ENCODE measurements around the gene TNFAIP8L1. TPM values are rescaled to one million over a fixed set of nuclear protein-coding genes. Genes with fewer than 3 reads are reported as not detected.

The TNFAIP8L1 gene
- total RNA-seq, 4 donors from 2014 or later, result 7.3 to 8.8 (median 8.4) TPM

DNA sequence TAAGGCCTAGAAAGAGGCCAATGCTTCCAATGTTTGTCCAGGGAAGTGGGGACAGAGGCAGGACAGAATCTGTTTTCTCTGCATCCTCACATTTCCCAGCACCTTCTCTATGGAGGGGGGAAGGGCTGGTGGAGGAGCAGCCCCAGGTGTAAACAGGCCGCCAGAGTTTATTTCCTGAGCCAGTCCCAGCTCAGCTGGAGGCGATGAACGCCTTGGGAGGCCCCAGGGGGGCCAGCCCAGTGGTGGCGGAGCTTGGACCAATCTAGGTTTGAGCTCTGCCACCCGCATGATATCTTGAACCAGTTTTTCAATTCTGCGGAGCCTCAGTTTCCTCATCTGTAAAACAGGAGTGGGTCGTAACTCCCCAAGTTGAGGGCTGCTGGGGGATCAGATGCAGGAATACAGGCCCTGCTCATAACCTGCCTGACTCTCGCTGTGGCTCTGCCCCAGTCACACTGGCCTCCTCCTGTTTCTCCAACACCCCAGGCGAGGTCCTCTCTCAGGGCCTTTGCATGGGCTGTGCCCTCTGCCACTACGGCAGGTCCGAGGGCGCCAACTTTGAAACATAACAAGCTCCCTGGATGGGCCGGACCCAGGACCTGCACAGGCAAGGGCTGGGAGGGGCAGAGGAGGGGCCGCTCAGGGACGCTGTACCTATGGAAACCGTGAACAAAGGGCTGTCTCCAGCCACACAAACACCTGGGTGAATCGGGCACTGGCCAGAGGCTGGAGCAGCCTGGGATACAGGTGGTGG, 1.1 kb downstream of the TNFAIP8L1 start:
- DNase-seq (ENCODE audit: low spot score in 2 of 2), result no peak
- TF ChIP-seq, protein P1, sequence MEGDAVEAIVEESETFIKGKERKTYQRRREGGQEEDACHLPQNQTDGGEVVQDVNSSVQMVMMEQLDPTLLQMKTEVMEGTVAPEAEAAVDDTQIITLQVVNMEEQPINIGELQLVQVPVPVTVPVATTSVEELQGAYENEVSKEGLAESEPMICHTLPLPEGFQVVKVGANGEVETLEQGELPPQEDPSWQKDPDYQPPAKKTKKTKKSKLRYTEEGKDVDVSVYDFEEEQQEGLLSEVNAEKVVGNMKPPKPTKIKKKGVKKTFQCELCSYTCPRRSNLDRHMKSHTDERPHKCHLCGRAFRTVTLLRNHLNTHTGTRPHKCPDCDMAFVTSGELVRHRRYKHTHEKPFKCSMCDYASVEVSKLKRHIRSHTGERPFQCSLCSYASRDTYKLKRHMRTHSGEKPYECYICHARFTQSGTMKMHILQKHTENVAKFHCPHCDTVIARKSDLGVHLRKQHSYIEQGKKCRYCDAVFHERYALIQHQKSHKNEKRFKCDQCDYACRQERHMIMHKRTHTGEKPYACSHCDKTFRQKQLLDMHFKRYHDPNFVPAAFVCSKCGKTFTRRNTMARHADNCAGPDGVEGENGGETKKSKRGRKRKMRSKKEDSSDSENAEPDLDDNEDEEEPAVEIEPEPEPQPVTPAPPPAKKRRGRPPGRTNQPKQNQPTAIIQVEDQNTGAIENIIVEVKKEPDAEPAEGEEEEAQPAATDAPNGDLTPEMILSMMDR (IDR thresholded peaks at IDR 0.05), result no peak
- TF ChIP-seq POLR2A (IDR thresholded peaks at IDR 0.05), result no peak
- no peak for TF ChIP-seq EP300 (IDR thresholded peaks at IDR 0.05)
- Histone ChIP-seq H3K9me3 (no peaks in the 10 kb centered on the region), H3K27me3 (no peaks in the 10 kb centered on the region), H3K36me3 (no peaks in the 10 kb centered on the region), H3K4me1 (peaks cover 0 to 40% (median 31%) of the 10 kb centered on the region in 4 donors), H3K4me3 (peak overlapping the region; percentile 51 to 80 (median 69)), H3K27ac (peak overlapping the region in 3 of 4 donors; percentile 73 to 85 (median 84))
- WGBS, 2 donors, result 68 to 81% methylated on average over 15 to 17 of the region's 17 CpGs

DNA sequence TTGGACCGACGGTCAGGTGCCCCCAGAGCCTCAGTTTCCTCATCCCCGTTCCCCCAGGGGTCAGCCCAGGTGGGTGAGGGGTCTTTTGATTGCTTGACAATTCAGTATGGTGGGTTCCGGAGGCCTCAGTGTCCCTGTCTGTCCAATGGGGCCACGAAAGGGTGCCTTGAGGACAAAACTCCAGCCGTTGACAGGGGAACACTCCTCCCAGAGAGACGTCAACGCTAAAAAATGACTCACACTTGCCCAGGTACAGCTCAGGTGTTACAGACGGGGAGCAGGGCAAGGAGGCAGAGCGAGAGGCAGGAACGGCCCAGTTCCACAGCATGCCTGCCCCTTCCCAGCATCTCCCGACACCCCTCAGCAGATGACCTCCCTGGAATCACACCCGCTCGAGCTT, 1.8 kb downstream of the TNFAIP8L1 start:
- TF ChIP-seq, protein P1 (IDR thresholded peaks at IDR 0.05), result no peak
- TF ChIP-seq POLR2A (IDR thresholded peaks at IDR 0.05), result no peak
- TF ChIP-seq EP300 (IDR thresholded peaks at IDR 0.05), result no peak
- Histone ChIP-seq H3K36me3 (no peaks in the 10 kb centered on the region), H3K9me3 (no peaks in the 10 kb centered on the region), H3K27ac (peak overlapping the region in 1 of 4 donors; percentile 85), H3K4me3 (no peak overlapping the region), H3K4me1 (peaks cover 0 to 32% (median 24%) of the 10 kb centered on the region in 4 donors), H3K27me3 (no peaks in the 10 kb centered on the region)
- 70 to 73% methylated on average over 9 to 14 of the region's 14 CpGs for WGBS, 2 donors
- DNase-seq (ENCODE audit: low spot score in 2 of 2), result no peak

DNA sequence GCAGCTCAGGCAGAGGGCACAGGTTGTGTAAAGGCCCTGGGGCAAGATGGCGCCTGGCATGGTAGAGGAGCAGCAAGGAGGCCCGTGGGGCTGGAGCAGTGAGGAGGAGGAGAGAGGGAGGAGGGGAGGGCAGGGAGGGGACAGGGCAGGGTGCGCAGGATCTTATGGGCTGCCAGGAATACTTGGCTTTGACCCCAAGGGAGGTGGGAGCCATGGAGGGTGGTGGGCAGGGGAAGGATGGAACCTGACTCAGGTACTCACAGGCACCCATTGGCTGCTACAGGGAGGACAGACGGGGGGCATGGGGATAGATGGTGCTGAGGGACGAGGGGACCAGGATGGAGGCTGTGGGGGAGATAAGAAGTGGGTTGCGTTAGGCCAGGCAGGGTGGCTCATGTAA, 3.3 kb downstream of the TNFAIP8L1 start:
- no peak overlapping the region for H3K27ac ChIP-seq
- no peaks in the 10 kb centered on the region for H3K27me3 ChIP-seq
- no peak for DNase-seq (ENCODE audit: low spot score in 2 of 2)
- no peaks in the 10 kb centered on the region for H3K36me3 ChIP-seq
- H3K9me3 ChIP-seq, result no peaks in the 10 kb centered on the region
- 83 to 86% methylated on average over 6 of the region's 6 CpGs for WGBS, 2 donors
- no peak overlapping the region for H3K4me3 ChIP-seq
- TF ChIP-seq POLR2A (IDR thresholded peaks at IDR 0.05) (no peak), EP300 (IDR thresholded peaks at IDR 0.05) (no peak)
- TF ChIP-seq, protein P1 (IDR thresholded peaks at IDR 0.05), result no peak
- peaks cover 0 to 26% (median 19%) of the 10 kb centered on the region in 4 donors for H3K4me1 ChIP-seq

DNA sequence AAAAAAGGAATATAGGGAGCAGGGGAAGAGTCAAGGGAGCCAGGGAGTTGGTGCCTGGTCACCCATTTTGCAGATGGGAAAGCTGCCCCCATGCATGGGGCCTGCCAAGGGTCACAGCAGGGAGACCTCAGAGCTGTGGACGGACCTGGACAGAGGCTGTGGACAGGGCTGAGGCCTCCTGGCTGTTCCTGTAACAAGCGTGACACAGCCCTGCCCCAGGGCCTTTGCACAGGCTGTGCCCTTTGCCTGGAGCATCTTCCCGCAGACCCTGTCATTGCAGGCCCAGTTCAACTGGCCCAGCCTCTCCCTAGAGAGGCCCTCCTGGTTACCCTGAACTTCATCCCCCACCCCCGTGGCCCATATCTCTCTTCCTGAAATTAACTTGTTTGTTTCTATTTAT, 6.4 kb downstream of the TNFAIP8L1 start:
- peaks cover 0 to 35% (median 13%) of the 10 kb centered on the region in 4 donors for H3K4me1 ChIP-seq
- no peaks in the 10 kb centered on the region for H3K36me3 ChIP-seq
- 88 to 90% methylated on average over 4 of the region's 4 CpGs for WGBS, 2 donors
- H3K4me3 ChIP-seq, result no peak overlapping the region
- H3K9me3 ChIP-seq, result no peaks in the 10 kb centered on the region
- no peaks in the 10 kb centered on the region for H3K27me3 ChIP-seq
- H3K27ac ChIP-seq, result no peak overlapping the region
- no peak for TF ChIP-seq EP300 (IDR thresholded peaks at IDR 0.05)
- no peak for TF ChIP-seq POLR2A (IDR thresholded peaks at IDR 0.05)
- TF ChIP-seq, protein P1 (IDR thresholded peaks at IDR 0.05), result no peak
- DNase-seq (ENCODE audit: low spot score in 2 of 2), result no peak

Data from tibial nerve (tissue), 4 donors.